Effector memory CD4-positive, alpha-beta T cell (primary cell): Measurements from ENCODE around the gene MON1A.
A peak's percentile ranks its signal among the peaks of the same experiment; 100 is the strongest.
"Not testable (repeated sequence)": the region's sequence is repeated elsewhere in the genome, so short reads cannot be mapped to it uniquely, and the experiment has no call there.

Experiments
- DNase-seq, 3 donors: peaks; one replicate each; pipeline ENCODE4 v3.0.0-alpha.2; 2020
- H3K27ac ChIP-seq: 2 replicates; pipeline ENCODE4 v1.7.0; 2013; ENCODE audit warnings: mild to moderate bottlenecking, low read length, moderate library complexity; ENCODE audit not compliant: insufficient read depth, poor library complexity, severe bottlenecking
- H3K27me3 ChIP-seq: replicated peaks from 2 replicates; pipeline ENCODE4 v1.7.0; 2013; ENCODE audit warnings: mild to moderate bottlenecking, low read length; ENCODE audit not compliant: insufficient read depth, control insufficient read depth, poor library complexity, severe bottlenecking
- H3K36me3 ChIP-seq: 2 replicates; pipeline ENCODE4 v1.7.0; 2013; ENCODE audit warnings: mild to moderate bottlenecking, low read length, moderate library complexity; ENCODE audit not compliant: control insufficient read depth, insufficient read depth
- H3K4me1 ChIP-seq: 2 replicates; pipeline ENCODE4 v1.7.0; 2013; ENCODE audit warnings: low read length, mild to moderate bottlenecking; ENCODE audit not compliant: control insufficient read depth, insufficient read depth, poor library complexity, severe bottlenecking
- H3K4me3 ChIP-seq: 2 replicates; pipeline ENCODE4 v1.7.0; 2013; ENCODE audit warnings: low read length, low read depth, mild to moderate bottlenecking; ENCODE audit not compliant: insufficient read depth, poor library complexity, severe bottlenecking
- H3K9me3 ChIP-seq: 2 replicates; pipeline ENCODE4 v1.7.0; 2013; ENCODE audit warnings: mild to moderate bottlenecking, low read length, moderate library complexity; ENCODE audit not compliant: control insufficient read depth

Gene MON1A

GRCh38 chr3:49906073-49906743 is 23.4 kb downstream of the MON1A start:
- Histone ChIP-seq H3K27ac (peak overlapping the region; percentile 6), H3K4me1 (peaks cover 28% of the 10 kb centered on the region), H3K4me3 (no peak overlapping the region), H3K27me3 (no peaks in the 10 kb centered on the region), H3K9me3 (no peaks in the 10 kb centered on the region), H3K36me3 (peaks cover 28% of the 10 kb centered on the region)
- peak in 1 of 3 donors; percentile 27 for DNase-seq

DNA sequence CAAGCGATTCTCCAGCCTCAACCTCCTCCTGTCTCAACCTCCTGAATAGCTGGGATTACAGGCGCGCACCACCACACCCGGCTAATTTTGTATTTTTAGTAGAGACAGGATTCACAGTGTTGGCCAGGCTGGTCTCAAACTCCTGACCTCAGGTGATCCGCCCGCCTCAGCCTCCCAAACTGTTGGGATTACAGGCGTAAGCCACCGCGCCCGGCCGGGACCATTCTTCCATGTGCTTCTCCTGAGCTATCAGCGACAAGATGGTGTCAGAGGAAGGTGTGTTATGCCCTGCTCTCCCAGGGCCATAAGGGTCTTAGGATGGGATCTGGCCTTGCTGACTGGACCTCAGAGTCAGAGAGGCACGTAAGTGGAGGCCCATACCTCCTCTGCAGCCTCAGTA is 25.2 kb downstream of the MON1A start:
- H3K4me1 ChIP-seq: peaks cover 28% of the 10 kb centered on the region
- H3K36me3 ChIP-seq: peaks cover 11% of the 10 kb centered on the region
- DNase-seq, H3K4me3 ChIP-seq, H3K9me3 ChIP-seq, H3K27ac ChIP-seq, H3K27me3 ChIP-seq: not testable (repeated sequence)

DNA sequence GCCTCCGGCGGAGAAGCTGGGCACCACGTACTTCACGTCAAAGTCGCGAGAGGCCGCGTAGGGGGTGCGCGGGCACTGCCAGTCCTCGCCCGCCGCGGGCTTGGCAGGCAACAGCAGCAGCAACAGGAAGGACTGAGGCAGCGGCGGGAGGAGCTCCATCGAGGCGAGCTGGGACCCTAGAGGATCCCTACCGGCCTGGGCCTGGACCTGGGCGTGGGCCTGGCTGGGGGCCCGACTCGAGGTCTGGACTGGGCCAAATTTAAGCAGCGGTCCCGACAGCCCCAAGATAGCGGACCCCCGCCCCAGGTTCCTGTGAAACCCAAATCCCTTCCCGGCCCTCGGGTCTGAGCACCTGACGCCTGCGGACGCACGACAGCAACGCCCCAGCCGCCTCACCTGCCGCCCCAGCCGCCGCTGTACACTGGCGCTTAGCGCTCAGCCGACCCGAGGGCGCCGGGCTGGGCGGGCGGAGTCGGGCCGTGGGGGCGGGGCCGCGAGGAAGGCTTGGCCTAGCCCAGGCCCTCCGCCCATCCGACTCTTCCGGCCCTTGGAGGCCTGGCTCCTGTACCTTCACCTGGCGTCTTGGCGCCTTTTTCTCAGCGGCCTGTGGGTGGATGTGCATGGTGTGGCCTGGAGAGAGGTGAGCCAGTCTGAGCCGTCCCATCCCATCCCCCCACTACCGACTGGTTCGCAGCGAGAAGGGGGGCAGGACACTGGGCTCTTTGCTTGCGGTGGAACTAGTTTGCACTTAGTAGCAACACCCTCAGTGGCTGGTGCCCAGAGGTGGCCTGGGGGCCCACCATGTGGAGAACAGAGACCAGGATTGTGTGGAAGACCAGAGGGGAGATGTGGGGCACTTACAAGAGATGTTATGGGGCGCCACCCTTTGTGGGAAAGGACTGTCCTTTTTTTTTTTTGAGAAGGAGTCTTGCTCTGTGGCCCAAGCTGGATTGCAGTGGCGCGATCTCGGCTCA is 25.9 kb downstream of the MON1A start, which contains the start of gene MST1R:
MST1R (minus strand) TSS at position 423 of the 974 bp plus-strand sequence; CDS start at position 159, 264 bp downstream.
- H3K9me3 ChIP-seq: no peaks in the 10 kb centered on the region
- peak within 1 kb of the TSS; percentile 48 for H3K4me3 ChIP-seq
- peak within 1 kb of the TSS; percentile 21 for H3K27ac ChIP-seq
- DNase-seq: peak; percentile 63 to 75 (median 69)
- peaks cover 28% of the 10 kb centered on the region for H3K4me1 ChIP-seq
- peaks cover 4% of the 10 kb centered on the region for H3K36me3 ChIP-seq
- H3K27me3 ChIP-seq: no peaks in the 10 kb centered on the region

DNA sequence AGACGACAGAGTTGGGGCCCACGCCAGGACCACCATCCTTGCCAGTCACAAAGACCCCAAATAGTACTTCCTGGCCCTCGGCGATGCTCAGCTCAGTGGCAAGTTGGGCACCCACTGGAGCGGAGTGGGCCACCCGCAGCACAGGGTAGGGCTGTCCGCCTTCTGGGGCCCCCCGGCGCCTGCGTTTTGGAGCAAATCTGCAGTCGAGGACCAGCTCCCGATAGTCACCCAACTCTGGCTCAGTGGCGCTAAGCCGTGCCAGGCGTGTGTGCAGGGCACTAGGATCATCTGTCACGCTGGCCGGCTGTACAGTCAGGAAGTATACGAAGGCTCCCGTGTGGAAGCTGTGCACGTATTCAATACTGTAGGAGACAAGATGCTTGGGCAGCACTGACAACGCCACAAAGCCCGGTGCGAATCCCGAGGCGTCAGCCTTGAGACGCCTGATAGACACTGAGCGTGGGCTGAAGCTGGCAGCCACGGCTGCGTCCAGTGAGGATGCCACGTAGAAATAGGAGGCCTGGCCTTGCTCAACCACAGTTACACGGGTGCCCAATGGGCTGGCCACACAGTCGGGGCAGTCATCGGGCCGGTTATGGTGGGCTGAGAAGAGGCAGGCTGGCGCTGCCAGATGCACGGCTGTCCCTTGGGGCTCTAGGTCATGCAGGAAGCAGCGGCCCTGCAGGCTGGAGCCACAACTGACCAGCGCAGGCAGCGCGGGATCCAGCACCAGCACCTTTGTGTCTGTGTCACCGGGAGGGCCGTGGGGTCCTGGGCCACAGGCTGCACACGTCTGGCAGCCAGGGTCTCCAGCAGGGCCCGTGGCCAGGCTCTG is 26.9 kb downstream of the MON1A start:
- Histone ChIP-seq H3K4me1 (peaks cover 28% of the 10 kb centered on the region), H3K4me3 (no peak overlapping the region), H3K27me3 (no peaks in the 10 kb centered on the region), H3K27ac (no peak overlapping the region), H3K9me3 (no peaks in the 10 kb centered on the region), H3K36me3 (no peaks in the 10 kb centered on the region)
- no peak for DNase-seq

- DNase-seq: no peak
- no peaks in the 10 kb centered on the region for H3K9me3 ChIP-seq
- H3K36me3 ChIP-seq: no peaks in the 10 kb centered on the region
- no peaks in the 10 kb centered on the region for H3K27me3 ChIP-seq
- no peak overlapping the region for H3K27ac ChIP-seq
- H3K4me1 ChIP-seq: peaks cover 27% of the 10 kb centered on the region
- H3K4me3 ChIP-seq: no peak overlapping the region
These were observed 28.0 kb downstream of the MON1A start for GRCh38 chr3:49901366-49902339.

GRCh38 chr3:49900491-49901153 is 29.0 kb downstream of the MON1A start:
- Histone ChIP-seq H3K27me3 (no peaks in the 10 kb centered on the region), H3K27ac (no peak overlapping the region), H3K4me1 (peaks cover 16% of the 10 kb centered on the region), H3K36me3 (no peaks in the 10 kb centered on the region), H3K4me3 (no peak overlapping the region), H3K9me3 (no peaks in the 10 kb centered on the region)
- no peak for DNase-seq

- H3K27ac ChIP-seq: no peak overlapping the region
- H3K4me1 ChIP-seq: peaks cover 15% of the 10 kb centered on the region
- no peaks in the 10 kb centered on the region for H3K36me3 ChIP-seq
- no peaks in the 10 kb centered on the region for H3K9me3 ChIP-seq
- no peak overlapping the region for H3K4me3 ChIP-seq
- H3K27me3 ChIP-seq: no peaks in the 10 kb centered on the region
- DNase-seq: no peak
These were observed 29.8 kb downstream of the MON1A start for GRCh38 chr3:49899815-49900214.

- Histone ChIP-seq H3K4me1 (peaks cover 7% of the 10 kb centered on the region), H3K27ac (no peak overlapping the region)
- no peak for DNase-seq
These were observed 30.6 kb downstream of the MON1A start for GRCh38 chr3:49898991-49899390.

More at GRCh38 chr3:49898991-49899390, 30.6 kb downstream of the MON1A start:
- Histone ChIP-seq H3K27me3 (no peaks in the 10 kb centered on the region), H3K9me3 (no peaks in the 10 kb centered on the region), H3K4me3 (no peak overlapping the region), H3K36me3 (no peaks in the 10 kb centered on the region)
